ENCODE data around the gene TEKTIP1. TPM values are rescaled to one million over a fixed set of nuclear protein-coding genes. Genes with fewer than 3 reads are reported as not detected.

Gene TEKTIP1
- total and polyA plus RNA-seq, 5 donors from 2014 or later, result 0.44 to 10.9 TPM; not detected in 3

- Mint-ChIP-seq H3K27me3 (no peaks in the 10 kb centered on the region), H3K4me3 (no peak overlapping the region), H3K36me3 (peaks cover 4% of the 10 kb centered on the region), H3K9me3 (no peaks in the 10 kb centered on the region), H3K4me1 (peaks cover 0 to 13% (median 5%) of the 10 kb centered on the region in 4 donors), H3K27ac (no peak overlapping the region)
- no peak for ATAC-seq (ENCODE audit: low read depth in 2 of 2)
- H3K36me3 ChIP-seq (ENCODE audit: control insufficient read depth, insufficient read depth, low read length), result peaks cover 50% of the 10 kb centered on the region
- H3K27ac ChIP-seq (ENCODE audit: insufficient read depth, low read length, poor library complexity, severe bottlenecking), result no peak overlapping the region
- H3K4me3 ChIP-seq (ENCODE audit: low read depth, low read length), result no peak overlapping the region
- no peaks in the 10 kb centered on the region for H3K27me3 ChIP-seq (ENCODE audit: control insufficient read depth, insufficient read depth, low read length)
- no peaks in the 10 kb centered on the region for H3K9me3 ChIP-seq (ENCODE audit: control insufficient read depth in 2 of 2, low read length in 2 of 2)
- no peaks in the 10 kb centered on the region for H3K4me1 ChIP-seq (ENCODE audit: control insufficient read depth, insufficient read depth, low read length, poor library complexity, severe bottlenecking)
- DNase-seq, result no peak
Observed at GRCh38 chr19:3522421-3523360, 16.3 kb upstream of the TEKTIP1 start.

GRCh38 chr19:3523361-3524077 is 15.5 kb upstream of the TEKTIP1 start:
- H3K4me3 ChIP-seq (ENCODE audit: low read depth, low read length), result no peak overlapping the region
- ATAC-seq (ENCODE audit: low read depth in 2 of 2) (no peak), DNase-seq (no peak)
- no peaks in the 10 kb centered on the region for H3K27me3 ChIP-seq (ENCODE audit: control insufficient read depth, insufficient read depth, low read length)
- Mint-ChIP-seq H3K9me3 (no peaks in the 10 kb centered on the region), H3K36me3 (peaks cover 4% of the 10 kb centered on the region), H3K4me3 (no peak overlapping the region), H3K27ac (no peak overlapping the region), H3K27me3 (no peaks in the 10 kb centered on the region), H3K4me1 (peaks cover 0 to 5% (median 2%) of the 10 kb centered on the region in 4 donors)
- H3K36me3 ChIP-seq (ENCODE audit: control insufficient read depth, insufficient read depth, low read length), result peaks cover 54% of the 10 kb centered on the region
- H3K4me1 ChIP-seq (ENCODE audit: control insufficient read depth, insufficient read depth, low read length, poor library complexity, severe bottlenecking), result no peaks in the 10 kb centered on the region
- no peak overlapping the region for H3K27ac ChIP-seq (ENCODE audit: insufficient read depth, low read length, poor library complexity, severe bottlenecking)
- H3K9me3 ChIP-seq (ENCODE audit: control insufficient read depth in 2 of 2, low read length in 2 of 2), result no peaks in the 10 kb centered on the region

GRCh38 chr19:3524078-3524842 is 14.7 kb upstream of the TEKTIP1 start:
- no peaks in the 10 kb centered on the region for H3K27me3 ChIP-seq (ENCODE audit: control insufficient read depth, insufficient read depth, low read length)
- Mint-ChIP-seq H3K4me1 (peaks cover 0 to 4% (median 2%) of the 10 kb centered on the region in 4 donors), H3K4me3 (no peak overlapping the region), H3K9me3 (no peaks in the 10 kb centered on the region), H3K27ac (no peak overlapping the region), H3K36me3 (peaks cover 4% of the 10 kb centered on the region), H3K27me3 (no peaks in the 10 kb centered on the region)
- no peak overlapping the region for H3K27ac ChIP-seq (ENCODE audit: insufficient read depth, low read length, poor library complexity, severe bottlenecking)
- H3K4me3 ChIP-seq (ENCODE audit: low read depth, low read length), result no peak overlapping the region
- H3K4me1 ChIP-seq (ENCODE audit: control insufficient read depth, insufficient read depth, low read length, poor library complexity, severe bottlenecking), result no peaks in the 10 kb centered on the region
- DNase-seq (no peak), ATAC-seq (ENCODE audit: low read depth in 2 of 2) (no peak)
- H3K36me3 ChIP-seq (ENCODE audit: control insufficient read depth, insufficient read depth, low read length), result peaks cover 53% of the 10 kb centered on the region
- no peaks in the 10 kb centered on the region for H3K9me3 ChIP-seq (ENCODE audit: control insufficient read depth in 2 of 2, low read length in 2 of 2)

- peaks cover 0 to 4% (median 2%) of the 10 kb centered on the region in 4 donors for H3K4me1 Mint-ChIP-seq
- no peak overlapping the region for H3K27ac Mint-ChIP-seq
- no peaks in the 10 kb centered on the region for H3K9me3 Mint-ChIP-seq
- no peaks in the 10 kb centered on the region for H3K27me3 Mint-ChIP-seq
- no peak for DNase-seq
- H3K27ac ChIP-seq (ENCODE audit: insufficient read depth, low read length, poor library complexity, severe bottlenecking), result no peak overlapping the region
- H3K36me3 ChIP-seq (ENCODE audit: control insufficient read depth, insufficient read depth, low read length), result peaks cover 46% of the 10 kb centered on the region
- no peak overlapping the region for H3K4me3 Mint-ChIP-seq
- H3K36me3 Mint-ChIP-seq, result peaks cover 4% of the 10 kb centered on the region
- no peaks in the 10 kb centered on the region for H3K27me3 ChIP-seq (ENCODE audit: control insufficient read depth, insufficient read depth, low read length)
- no peak for ATAC-seq (ENCODE audit: low read depth in 2 of 2)
- H3K9me3 ChIP-seq (ENCODE audit: control insufficient read depth in 2 of 2, low read length in 2 of 2), result no peaks in the 10 kb centered on the region
- H3K4me3 ChIP-seq (ENCODE audit: low read depth, low read length), result no peak overlapping the region
- no peaks in the 10 kb centered on the region for H3K4me1 ChIP-seq (ENCODE audit: control insufficient read depth, insufficient read depth, low read length, poor library complexity, severe bottlenecking)
Observed at GRCh38 chr19:3524904-3525451, 14.0 kb upstream of the TEKTIP1 start.

GRCh38 chr19:3526507-3527237 is 12.3 kb upstream of the TEKTIP1 start:
- Histone ChIP-seq H3K27me3 (ENCODE audit: control insufficient read depth, insufficient read depth, low read length) (no peaks in the 10 kb centered on the region), H3K36me3 (ENCODE audit: control insufficient read depth, insufficient read depth, low read length) (peaks cover 54% of the 10 kb centered on the region), H3K4me1 (ENCODE audit: control insufficient read depth, insufficient read depth, low read length, poor library complexity, severe bottlenecking) (no peaks in the 10 kb centered on the region), H3K9me3 (ENCODE audit: control insufficient read depth in 2 of 2, low read length in 2 of 2) (no peaks in the 10 kb centered on the region), H3K27ac (ENCODE audit: insufficient read depth, low read length, poor library complexity, severe bottlenecking) (no peak overlapping the region), H3K4me3 (ENCODE audit: low read depth, low read length) (no peak overlapping the region)
- no peaks in the 10 kb centered on the region for H3K4me1 Mint-ChIP-seq
- H3K27ac Mint-ChIP-seq, result no peak overlapping the region
- DNase-seq (no peak), ATAC-seq (ENCODE audit: low read depth in 2 of 2) (no peak)
- no peak overlapping the region for H3K4me3 Mint-ChIP-seq
- no peaks in the 10 kb centered on the region for H3K9me3 Mint-ChIP-seq
- H3K36me3 Mint-ChIP-seq, result no peaks in the 10 kb centered on the region
- no peaks in the 10 kb centered on the region for H3K27me3 Mint-ChIP-seq

- Mint-ChIP-seq H3K27ac (no peak overlapping the region), H3K9me3 (no peaks in the 10 kb centered on the region), H3K27me3 (no peaks in the 10 kb centered on the region), H3K36me3 (no peaks in the 10 kb centered on the region), H3K4me3 (no peak overlapping the region), H3K4me1 (no peaks in the 10 kb centered on the region)
- peaks cover 52% of the 10 kb centered on the region for H3K36me3 ChIP-seq (ENCODE audit: control insufficient read depth, insufficient read depth, low read length)
- H3K27ac ChIP-seq (ENCODE audit: insufficient read depth, low read length, poor library complexity, severe bottlenecking), result no peak overlapping the region
- no peaks in the 10 kb centered on the region for H3K27me3 ChIP-seq (ENCODE audit: control insufficient read depth, insufficient read depth, low read length)
- ATAC-seq (ENCODE audit: low read depth in 2 of 2) (no peak), DNase-seq (no peak)
- H3K4me3 ChIP-seq (ENCODE audit: low read depth, low read length), result no peak overlapping the region
- no peaks in the 10 kb centered on the region for H3K4me1 ChIP-seq (ENCODE audit: control insufficient read depth, insufficient read depth, low read length, poor library complexity, severe bottlenecking)
- no peaks in the 10 kb centered on the region for H3K9me3 ChIP-seq (ENCODE audit: control insufficient read depth in 2 of 2, low read length in 2 of 2)
Observed at GRCh38 chr19:3527238-3527910, 11.6 kb upstream of the TEKTIP1 start.
